ENCODE results near the gene HPSE2. TPM values are rescaled to one million over a fixed set of nuclear protein-coding genes. Genes with fewer than 3 reads are reported as not detected.

Gene HPSE2
- total RNA-seq, 2 donors from 2014 or later = 2.4 to 4.7 TPM

DNA sequence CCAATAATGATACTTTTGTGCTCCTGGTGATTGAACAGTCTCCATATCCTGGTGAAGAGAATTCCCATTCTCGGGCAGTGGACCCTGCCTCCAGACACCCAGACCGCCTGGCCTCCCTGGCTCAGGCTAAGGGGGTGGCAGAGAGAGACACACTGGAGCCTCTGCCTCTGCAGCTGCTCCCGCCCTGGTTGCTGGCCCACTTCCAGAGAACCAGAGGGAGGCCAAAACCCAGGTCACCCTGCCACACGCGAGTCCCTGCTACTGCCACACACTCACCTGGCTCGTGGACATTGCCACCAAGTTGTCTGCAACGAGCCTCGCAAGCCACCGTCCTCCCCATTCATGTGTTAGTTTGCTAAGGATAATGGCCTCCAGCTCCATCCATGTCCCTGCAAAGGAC is 221.8 kb downstream of the HPSE2 start:
- Histone ChIP-seq H3K9me3 (no peaks in the 10 kb centered on the region), H3K4me3 (no peak overlapping the region), H3K36me3 (no peaks in the 10 kb centered on the region), H3K27me3 (replicated peaks; ENCODE audit: insufficient read depth) (no peaks in the 10 kb centered on the region), H3K4me1 (replicated peaks) (no peaks in the 10 kb centered on the region), H3K27ac (no peak overlapping the region)
- WGBS = 91% methylated on average over 9 of the region's 9 CpGs
- no peak for DNase-seq (ENCODE audit: low spot score)
- intact Hi-C loops (cut with DNase I) = no loop called here
- TF ChIP-seq, protein P1, sequence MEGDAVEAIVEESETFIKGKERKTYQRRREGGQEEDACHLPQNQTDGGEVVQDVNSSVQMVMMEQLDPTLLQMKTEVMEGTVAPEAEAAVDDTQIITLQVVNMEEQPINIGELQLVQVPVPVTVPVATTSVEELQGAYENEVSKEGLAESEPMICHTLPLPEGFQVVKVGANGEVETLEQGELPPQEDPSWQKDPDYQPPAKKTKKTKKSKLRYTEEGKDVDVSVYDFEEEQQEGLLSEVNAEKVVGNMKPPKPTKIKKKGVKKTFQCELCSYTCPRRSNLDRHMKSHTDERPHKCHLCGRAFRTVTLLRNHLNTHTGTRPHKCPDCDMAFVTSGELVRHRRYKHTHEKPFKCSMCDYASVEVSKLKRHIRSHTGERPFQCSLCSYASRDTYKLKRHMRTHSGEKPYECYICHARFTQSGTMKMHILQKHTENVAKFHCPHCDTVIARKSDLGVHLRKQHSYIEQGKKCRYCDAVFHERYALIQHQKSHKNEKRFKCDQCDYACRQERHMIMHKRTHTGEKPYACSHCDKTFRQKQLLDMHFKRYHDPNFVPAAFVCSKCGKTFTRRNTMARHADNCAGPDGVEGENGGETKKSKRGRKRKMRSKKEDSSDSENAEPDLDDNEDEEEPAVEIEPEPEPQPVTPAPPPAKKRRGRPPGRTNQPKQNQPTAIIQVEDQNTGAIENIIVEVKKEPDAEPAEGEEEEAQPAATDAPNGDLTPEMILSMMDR (IDR thresholded peaks at IDR 0.05) = no peak
- no peak for TF ChIP-seq POLR2A (IDR thresholded peaks at IDR 0.05)
- TF ChIP-seq POLR2AphosphoS5 (IDR thresholded peaks at IDR 0.05) = no peak

DNA sequence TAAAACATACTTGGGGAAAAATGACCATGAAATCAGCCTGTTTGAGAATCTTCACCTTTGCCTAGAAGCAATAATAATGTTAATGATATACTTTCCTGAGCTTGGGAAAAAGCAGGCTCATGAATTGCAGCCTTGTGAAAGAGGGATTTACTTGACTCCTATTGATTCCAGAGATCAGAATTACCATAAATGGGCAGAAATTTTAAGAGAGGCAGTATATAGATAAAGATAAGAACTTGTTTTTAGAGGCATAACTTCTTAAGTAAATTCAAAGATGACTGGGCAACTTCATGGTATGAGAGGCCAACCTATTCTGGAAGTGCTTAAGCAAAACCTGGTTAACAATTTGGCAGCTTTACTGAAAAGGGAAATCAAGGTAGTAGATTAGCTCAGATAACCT is 225.4 kb downstream of the HPSE2 start:
- H3K27me3 ChIP-seq (replicated peaks; ENCODE audit: insufficient read depth) = no peaks in the 10 kb centered on the region
- H3K27ac ChIP-seq = no peak overlapping the region
- no peaks in the 10 kb centered on the region for H3K4me1 ChIP-seq (replicated peaks)
- intact Hi-C loops (cut with DNase I) = no loop called here
- H3K4me3 ChIP-seq = no peak overlapping the region
- H3K9me3 ChIP-seq = no peaks in the 10 kb centered on the region
- DNase-seq (ENCODE audit: low spot score) = no peak
- no peak for TF ChIP-seq POLR2AphosphoS5 (IDR thresholded peaks at IDR 0.05)
- TF ChIP-seq, protein P1 (IDR thresholded peaks at IDR 0.05) = no peak
- TF ChIP-seq POLR2A (IDR thresholded peaks at IDR 0.05) = no peak
- no peaks in the 10 kb centered on the region for H3K36me3 ChIP-seq

DNA sequence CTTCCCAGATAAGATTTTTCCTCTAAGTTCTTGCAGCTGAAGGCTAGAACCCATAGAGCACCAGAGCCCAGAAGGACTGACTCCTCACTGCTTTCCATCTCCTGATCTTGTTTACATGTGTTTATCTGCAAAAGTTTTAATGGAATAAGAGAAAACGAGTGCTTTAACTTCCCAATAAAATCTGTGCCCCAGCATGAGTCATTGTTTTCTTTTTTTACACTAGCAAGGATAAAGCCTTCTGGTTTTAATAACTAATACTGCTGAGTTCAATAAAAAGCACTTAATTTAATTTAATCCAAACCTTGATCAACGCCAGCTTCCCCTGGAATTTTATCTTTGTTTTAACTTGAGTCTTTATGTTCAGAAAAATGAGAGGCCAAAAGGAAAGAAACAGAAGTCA is 227.6 kb downstream of the HPSE2 start:
- no peak overlapping the region for H3K27ac ChIP-seq
- H3K36me3 ChIP-seq = no peaks in the 10 kb centered on the region
- no peak overlapping the region for H3K4me3 ChIP-seq
- WGBS = 20% methylated on average over 2 of the region's 2 CpGs
- H3K4me1 ChIP-seq (replicated peaks) = no peaks in the 10 kb centered on the region
- TF ChIP-seq POLR2AphosphoS5 (IDR thresholded peaks at IDR 0.05) = no peak
- TF ChIP-seq, protein P1 (IDR thresholded peaks at IDR 0.05) = no peak
- TF ChIP-seq POLR2A (IDR thresholded peaks at IDR 0.05) = no peak
- H3K27me3 ChIP-seq (replicated peaks; ENCODE audit: insufficient read depth) = no peaks in the 10 kb centered on the region
- no peaks in the 10 kb centered on the region for H3K9me3 ChIP-seq
- intact Hi-C loops (cut with DNase I) = no loop called here
- no peak for DNase-seq (ENCODE audit: low spot score)

DNA sequence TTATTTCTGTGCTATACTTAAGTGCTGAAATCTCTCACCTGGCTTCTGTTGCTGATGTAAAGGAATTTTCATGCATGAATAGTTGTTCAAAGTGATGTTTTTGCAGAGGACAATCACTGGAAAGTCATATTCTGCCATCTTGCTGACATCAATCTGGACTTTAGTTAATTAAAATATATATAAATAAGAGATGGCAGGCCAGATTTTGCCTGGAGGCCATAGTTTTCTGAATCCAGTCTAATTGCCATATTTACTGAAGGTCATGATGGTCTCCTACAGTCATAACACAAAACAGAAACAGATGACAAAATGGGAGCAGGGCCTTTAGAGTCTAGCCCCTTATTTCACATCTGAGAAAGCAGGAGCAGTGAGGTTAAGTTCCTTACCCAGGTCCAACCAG is 228.2 kb downstream of the HPSE2 start:
- no peak overlapping the region for H3K27ac ChIP-seq
- H3K36me3 ChIP-seq = no peaks in the 10 kb centered on the region
- H3K4me3 ChIP-seq = no peak overlapping the region
- H3K9me3 ChIP-seq = no peaks in the 10 kb centered on the region
- intact Hi-C loops (cut with DNase I) = no loop called here
- no peak for DNase-seq (ENCODE audit: low spot score)
- H3K4me1 ChIP-seq (replicated peaks) = no peaks in the 10 kb centered on the region
- H3K27me3 ChIP-seq (replicated peaks; ENCODE audit: insufficient read depth) = no peaks in the 10 kb centered on the region
- TF ChIP-seq, protein P1 (IDR thresholded peaks at IDR 0.05) = no peak
- no peak for TF ChIP-seq POLR2A (IDR thresholded peaks at IDR 0.05)
- TF ChIP-seq POLR2AphosphoS5 (IDR thresholded peaks at IDR 0.05) = no peak

DNA sequence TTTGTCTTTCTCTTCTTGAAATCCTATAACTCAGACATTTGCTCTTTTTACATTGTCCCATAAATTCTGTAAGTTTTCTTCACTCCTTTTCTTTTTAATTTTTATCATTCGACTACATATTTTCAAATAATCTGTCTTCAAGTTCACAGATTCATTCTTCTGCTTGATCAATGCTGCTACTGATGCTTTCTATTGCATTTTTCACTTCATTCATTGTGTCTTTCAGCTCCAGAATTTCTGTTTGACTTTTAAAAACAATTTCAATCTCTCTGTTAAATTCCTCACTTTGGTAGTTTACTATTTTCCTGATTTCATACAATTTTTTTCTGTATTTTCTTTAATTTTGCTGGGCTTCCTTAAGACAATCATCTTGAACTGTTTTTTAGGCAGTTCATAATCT is 230.4 kb downstream of the HPSE2 start:
- TF ChIP-seq, protein P1 (IDR thresholded peaks at IDR 0.05) = no peak
- no peak for TF ChIP-seq POLR2A (IDR thresholded peaks at IDR 0.05)
- TF ChIP-seq POLR2AphosphoS5 (IDR thresholded peaks at IDR 0.05) = no peak
- 100% methylated on average over 1 of the region's 1 CpG for WGBS
- Histone ChIP-seq H3K36me3 (no peaks in the 10 kb centered on the region), H3K4me3 (no peak overlapping the region), H3K27ac (no peak overlapping the region), H3K9me3 (no peaks in the 10 kb centered on the region), H3K4me1 (replicated peaks) (no peaks in the 10 kb centered on the region), H3K27me3 (replicated peaks; ENCODE audit: insufficient read depth) (no peaks in the 10 kb centered on the region)
- DNase-seq (ENCODE audit: low spot score) = no peak
- intact Hi-C loops (cut with DNase I) = no loop called here
